Stomach (tissue), 4 donors: Measurements from ENCODE around the gene PROX2.

ENCODE experiments used
- CTCF ChIP-seq, 7 experiments: fragments of 450-650 bp in 4 of 7; fragments of 200-600 bp in 3 of 7; sonication (generic) in 3 of 7; IDR thresholded peaks; one replicate each; pipeline ENCODE4 v1.5.1; 2016 to 2019; ENCODE audit warnings: antibody characterized with exemption in 7 of 7, control low read depth in 2 of 7, mild to moderate bottlenecking in 1 of 7
- EP300 ChIP-seq: sonication (generic); formaldehyde crosslinking; IDR thresholded peaks from one replicate; pipeline ENCODE4 v1.6.1; 2017; ENCODE audit warnings: antibody characterized with exemption

- TF ChIP-seq CTCF (IDR thresholded peaks at IDR 0.05) (no peak), EP300 (no peak)
Observed at GRCh38 chr14:74911221-74911620, 35.3 kb upstream of the PROX2 start.
